GM23338 (cell line): ENCODE data around the gene FOXP1. TPM values are rescaled to one million over a fixed set of nuclear protein-coding genes. Genes with fewer than 3 reads are reported as not detected.
A peak's percentile ranks its signal among the peaks of the same experiment; 100 is the strongest.

ENCODE experiments used
- ATAC-seq: fragments of 200-7000 bp; cut with Tn5 transposase; 3 replicates; pipeline ENCODE4 v1.9.1; 2020
- DNase-seq: peaks from one replicate; pipeline ENCODE4 v3.0.0-alpha.2; 2015; ENCODE audit warnings: low spot score
- H2AFZ ChIP-seq: fragments of 200-600 bp; sonication (generic); 2 replicates; pipeline ENCODE4 v1.8.0; 2016; ENCODE audit warnings: antibody characterized with exemption, mild to moderate bottlenecking, moderate library complexity
- H3F3A ChIP-seq: fragments of 200-600 bp; sonication (generic); replicated peaks from 2 replicates; pipeline ENCODE4 v1.8.0; 2017; ENCODE audit warnings: antibody characterized with exemption, mixed run types, low read depth
- H3K27ac ChIP-seq: fragments of 200-600 bp; sonication (generic); 2 replicates; pipeline ENCODE4 v1.6.1; 2016; ENCODE audit warnings: low read depth
- H3K27me3 ChIP-seq: fragments of 200-600 bp; sonication (generic); 2 replicates; pipeline ENCODE4 v1.8.0; 2016; ENCODE audit warnings: mild to moderate bottlenecking, mixed run types, moderate library complexity; ENCODE audit not compliant: insufficient read depth
- H3K36me3 ChIP-seq: fragments of 200-600 bp; sonication (generic); 2 replicates; pipeline ENCODE4 v1.8.0; 2016; ENCODE audit warnings: mild to moderate bottlenecking; ENCODE audit not compliant: insufficient read depth
- H3K4me1 ChIP-seq: fragments of 200-600 bp; sonication (generic); 2 replicates; pipeline ENCODE4 v1.8.0; 2016; ENCODE audit warnings: mild to moderate bottlenecking, moderate library complexity; ENCODE audit not compliant: insufficient read depth
- H3K4me2 ChIP-seq: fragments of 200-600 bp; sonication (generic); 2 replicates; pipeline ENCODE4 v1.7.1; 2017; ENCODE audit warnings: mixed run types
- H3K4me3 ChIP-seq: fragments of 200-600 bp; sonication (generic); 2 replicates; pipeline ENCODE4 v1.6.1; 2016; ENCODE audit warnings: mixed run types
- H3K79me2 ChIP-seq: fragments of 200-600 bp; sonication (generic); replicated peaks from 2 replicates; pipeline ENCODE4 v1.8.0; 2017; ENCODE audit warnings: mild to moderate bottlenecking; ENCODE audit not compliant: insufficient read depth
- H3K9me2 ChIP-seq: fragments of 200-600 bp; sonication (generic); 2 replicates; pipeline ENCODE4 v1.8.0; 2017; ENCODE audit not compliant: insufficient read depth
- H4K20me1 ChIP-seq: fragments of 200-600 bp; sonication (generic); replicated peaks from 2 replicates; pipeline ENCODE4 v1.8.0; 2017; ENCODE audit warnings: mild to moderate bottlenecking; ENCODE audit not compliant: insufficient read depth
- H3K27ac Mint-ChIP-seq: 2 replicates; pipeline ENCODE4 v1.8.0; 2020; ENCODE audit warnings: inconsistent platforms, mild to moderate bottlenecking, moderate library complexity, mixed read lengths
- H3K27me3 Mint-ChIP-seq: 3 replicates; pipeline ENCODE4 v1.8.0; 2022; ENCODE audit warnings: low read depth, mild to moderate bottlenecking, moderate library complexity, mixed read lengths, inconsistent platforms; ENCODE audit not compliant: insufficient read depth, poor library complexity
- H3K36me3 Mint-ChIP-seq: 3 replicates; pipeline ENCODE4 v1.8.0; 2021; ENCODE audit warnings: low read depth, mild to moderate bottlenecking, inconsistent platforms, moderate library complexity, mixed read lengths
- H3K4me1 Mint-ChIP-seq: 3 replicates; pipeline ENCODE4 v1.8.0; 2020; ENCODE audit warnings: mild to moderate bottlenecking, inconsistent platforms, mixed read lengths
- H3K4me3 Mint-ChIP-seq: 3 replicates; pipeline ENCODE4 v1.8.0; 2021; ENCODE audit warnings: moderate library complexity, mild to moderate bottlenecking, inconsistent platforms, mixed read lengths
- H3K9me3 Mint-ChIP-seq: 3 replicates; pipeline ENCODE4 v1.8.0; 2020; ENCODE audit warnings: moderate library complexity, mild to moderate bottlenecking, inconsistent platforms, mixed read lengths
- CREB1 ChIP-seq: fragments of 250-450 bp; sonication (Bioruptor Pico); IDR thresholded peaks from 2 replicates; pipeline ENCODE4 v1.5.0; 2020; ENCODE audit warnings: low read depth, mild to moderate bottlenecking, moderate library complexity
- CTCF ChIP-seq, 2 experiments: fragments of 200-600 bp in 1 of 2; sonication (generic) in 1 of 2; conservative IDR thresholded peaks; 2 replicates each; pipeline versions ENCODE4 v1.5.1 to v1.6.1; 2016 to 2017; ENCODE audit warnings: antibody characterized with exemption in 2 of 2, low read depth in 2 of 2, mild to moderate bottlenecking in 2 of 2, moderate library complexity in 1 of 2
- ETS1 ChIP-seq: IDR thresholded peaks from 2 replicates; pipeline ENCODE4 v1.6.1; 2016; ENCODE audit warnings: antibody characterized with exemption
- EZH2 ChIP-seq: fragments of 200-600 bp; sonication (generic); IDR thresholded peaks from one replicate; pipeline ENCODE4 v1.8.0; 2017; ENCODE audit warnings: antibody characterized with exemption, mild to moderate bottlenecking, low read depth; ENCODE audit not compliant: unreplicated experiment
- EZH2phosphoT487 ChIP-seq: fragments of 200-600 bp; sonication (generic); IDR thresholded peaks from one replicate; pipeline ENCODE4 v1.8.1; 2018; ENCODE audit warnings: antibody characterized with exemption; ENCODE audit not compliant: unreplicated experiment
- JUNB ChIP-seq: IDR thresholded peaks from one replicate; pipeline ENCODE4 v1.6.1; 2016; ENCODE audit warnings: antibody characterized with exemption; ENCODE audit not compliant: unreplicated experiment
- NANOG ChIP-seq: IDR thresholded peaks from 2 replicates; pipeline ENCODE4 v1.6.1; 2016; ENCODE audit warnings: antibody characterized with exemption, borderline replicate concordance
- POLR2AphosphoS5 ChIP-seq: IDR thresholded peaks from 2 replicates; pipeline ENCODE4 v1.6.1; 2016; ENCODE audit warnings: antibody characterized with exemption, low read depth
- STAT1 ChIP-seq: IDR thresholded peaks from one replicate; pipeline ENCODE4 v1.6.1; 2016; ENCODE audit warnings: antibody characterized with exemption; ENCODE audit not compliant: unreplicated experiment
- ZNF114 ChIP-seq: fragments of 250-450 bp; sonication (Bioruptor Pico); IDR thresholded peaks from 2 replicates; pipeline ENCODE4 v1.5.0; 2020; ENCODE audit warnings: mild to moderate bottlenecking, moderate library complexity
- ZNF331 ChIP-seq: fragments of 250-450 bp; sonication (Bioruptor Pico); IDR thresholded peaks from 2 replicates; pipeline ENCODE4 v1.5.0; 2020; ENCODE audit warnings: low read depth, mild to moderate bottlenecking, moderate library complexity
- ZNF462 ChIP-seq: fragments of 250-450 bp; sonication (Bioruptor Pico); IDR thresholded peaks from 2 replicates; pipeline ENCODE4 v1.5.0; 2020; ENCODE audit warnings: mild to moderate bottlenecking, moderate library complexity
- polyA plus RNA-seq: library from polyadenylated mRNA; unstranded; fragments of >200 nt; fragmentation: Nextera tagmentation; extraction: Ambion mirVana; gene quantifications from 2 replicates; pipeline ENCODE4 v1.2.1, GENCODE V29; 2016
- total RNA-seq: library from RNA; depleted of rRNA; stranded (reverse); fragments of >200 nt; shearing (Covaris generic); gene quantifications from 2 replicates; pipeline ENCODE4 v1.2.3, GENCODE V29; 2014

The FOXP1 gene
- total and polyA plus RNA-seq, 2 experiments from 2014 or later: 32.9 to 35.5 TPM

DNA sequence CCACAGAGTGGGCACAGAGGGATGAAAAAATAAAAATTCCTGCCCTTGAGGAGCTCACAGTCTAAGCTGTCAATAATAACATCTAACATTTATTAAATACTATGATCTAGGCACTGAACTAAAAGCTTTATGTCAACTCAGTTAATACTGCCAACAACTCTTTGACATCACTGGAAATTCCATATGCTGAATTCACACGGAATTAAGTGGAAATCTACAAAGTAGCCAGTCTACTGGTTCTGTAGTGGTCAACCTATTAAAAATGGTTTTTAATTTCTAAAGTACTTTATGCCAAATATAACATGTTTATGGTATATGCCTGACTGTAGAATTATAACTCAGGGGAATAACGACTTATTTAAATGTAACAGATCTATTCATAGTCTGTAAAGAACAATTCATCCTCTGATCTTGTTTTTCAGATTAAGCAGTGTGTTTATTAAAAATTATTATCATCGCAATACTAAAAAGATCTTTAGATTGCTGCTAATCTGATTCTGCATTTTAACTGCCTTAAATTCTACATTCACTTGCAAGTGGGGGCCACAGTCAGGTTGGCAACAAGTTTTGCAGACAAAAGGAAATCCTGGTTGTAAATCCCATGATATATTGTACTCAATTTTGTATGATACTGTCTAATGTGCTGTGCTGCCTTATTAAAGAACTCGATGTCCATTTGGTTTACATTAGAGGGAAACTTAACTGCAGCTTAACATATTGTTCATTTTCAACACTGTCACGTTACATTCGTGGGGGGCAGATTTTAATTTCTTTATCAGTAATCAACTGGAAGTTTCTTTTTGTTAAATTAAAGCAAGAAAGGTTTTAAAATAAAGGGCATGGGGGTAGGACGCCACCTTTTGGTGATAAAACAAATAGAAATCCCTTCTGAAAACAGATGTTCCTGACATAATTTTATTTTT, 2.6 kb upstream of the FOXP1 start:
- no peaks in the 10 kb centered on the region for H3K9me2 ChIP-seq
- Mint-ChIP-seq H3K36me3 (peaks cover 6% of the 10 kb centered on the region), H3K9me3 (peaks cover 17% of the 10 kb centered on the region), H3K27me3 (peaks cover 19% of the 10 kb centered on the region), H3K4me3 (no peak overlapping the region), H3K4me1 (peaks cover 9% of the 10 kb centered on the region), H3K27ac (no peak overlapping the region)
- peaks cover 11% of the 10 kb centered on the region for H3K4me1 ChIP-seq
- H3K36me3 ChIP-seq: no peaks in the 10 kb centered on the region
- ATAC-seq (no peak), DNase-seq (peak; percentile 44)
- no peak overlapping the region for H3K4me2 ChIP-seq
- no peak overlapping the region for H2AFZ ChIP-seq
- no peaks in the 10 kb centered on the region; the same call in 1 of the 2 replicates for H3F3A ChIP-seq
- peaks cover 15% of the 10 kb centered on the region for H3K27me3 ChIP-seq
- no peak overlapping the region for H3K4me3 ChIP-seq
- H3K79me2 ChIP-seq: no peaks in the 10 kb centered on the region
- TF ChIP-seq CTCF (conservative IDR thresholded peaks at IDR 0.05; ENCODE audit: low read depth in 2 of 2): peak; percentile 57 to 82
- no peak for TF ChIP-seq CREB1 (CRISPR knock-in tag)
- no peak for TF ChIP-seq JUNB
- no peak for TF ChIP-seq EZH2
- no peak overlapping the region for H3K27ac ChIP-seq
- no peaks in the 10 kb centered on the region for H4K20me1 ChIP-seq

GRCh38 chr3:71585131-71585530, 1.6 kb upstream of the FOXP1 start:
- peaks cover 13% of the 10 kb centered on the region for H3K9me3 Mint-ChIP-seq
- H3K4me3 Mint-ChIP-seq: peak overlapping the region; percentile 85
- H4K20me1 ChIP-seq: no peaks in the 10 kb centered on the region
- H3K4me3 ChIP-seq: peak overlapping the region; percentile 80
- H3F3A ChIP-seq: no peaks in the 10 kb centered on the region; the same call in 1 of the 2 replicates
- DNase-seq (no peak), ATAC-seq (no peak)
- peak overlapping the region; percentile 91 for H3K4me2 ChIP-seq
- peaks cover 18% of the 10 kb centered on the region for H3K4me1 Mint-ChIP-seq
- peaks cover 21% of the 10 kb centered on the region for H3K4me1 ChIP-seq
- no peak overlapping the region for H3K27ac Mint-ChIP-seq
- no peak overlapping the region for H3K27ac ChIP-seq
- no peak overlapping the region for H2AFZ ChIP-seq
- peaks cover 25% of the 10 kb centered on the region for H3K27me3 ChIP-seq
- H3K9me2 ChIP-seq: no peaks in the 10 kb centered on the region
- peaks cover 29% of the 10 kb centered on the region for H3K27me3 Mint-ChIP-seq
- peaks cover 4% of the 10 kb centered on the region for H3K36me3 Mint-ChIP-seq
- no peaks in the 10 kb centered on the region for H3K36me3 ChIP-seq
- H3K79me2 ChIP-seq: no peaks in the 10 kb centered on the region; the same call in 1 of the 2 replicates
- TF ChIP-seq CREB1 (CRISPR knock-in tag): no peak
- TF ChIP-seq JUNB: no peak
- TF ChIP-seq ZNF114 (CRISPR knock-in tag): no peak
- TF ChIP-seq ZNF462 (CRISPR knock-in tag): no peak
- TF ChIP-seq ZNF331 (CRISPR knock-in tag): no peak
- TF ChIP-seq NANOG: no peak
- no peak for TF ChIP-seq EZH2
- no peak for TF ChIP-seq ETS1
- TF ChIP-seq STAT1: no peak
- no peak for TF ChIP-seq EZH2phosphoT487
- no peak for TF ChIP-seq POLR2AphosphoS5
